Ishikawa (cell line): ENCODE results near the gene B3GAT1.

Source experiments
- CEBPB ChIP-seq: IDR thresholded peaks from 2 replicates; pipeline ENCODE4 v1.6.1; 2012
- EP300 ChIP-seq: IDR thresholded peaks from 2 replicates; pipeline ENCODE4 v1.6.1; 2012; ENCODE audit warnings: borderline replicate concordance
- MAX ChIP-seq: IDR thresholded peaks from 2 replicates; pipeline ENCODE4 v1.6.1; 2012
- NFIC ChIP-seq: IDR thresholded peaks from 2 replicates; pipeline ENCODE4 v1.6.1; 2012
- REST ChIP-seq: IDR thresholded peaks from 2 replicates; pipeline ENCODE4 v1.6.1; 2012; ENCODE audit warnings: low read depth, mild to moderate bottlenecking
- TCF12 ChIP-seq: IDR thresholded peaks from 2 replicates; pipeline ENCODE4 v1.6.1; 2012; ENCODE audit warnings: low read depth

GRCh38 chr11:134372536-134372935, 39.5 kb downstream of the B3GAT1 start:
- TF ChIP-seq EP300 (no peak), REST (no peak), NFIC (no peak), CEBPB (no peak), TCF12 (no peak), MAX (no peak)
